Panc1 (cell line): ENCODE data around the gene ABCB8.

Experiments used
- CTCF ChIP-seq: fragments of 450-650 bp; IDR thresholded peaks from 2 replicates; pipeline ENCODE4 v1.5.1; 2017; ENCODE audit warnings: mild to moderate bottlenecking
- POLR2AphosphoS5 ChIP-seq: IDR thresholded peaks from 2 replicates; pipeline ENCODE4 v1.6.1; 2012; ENCODE audit warnings: mild to moderate bottlenecking, low read depth, low read length, moderate library complexity

DNA sequence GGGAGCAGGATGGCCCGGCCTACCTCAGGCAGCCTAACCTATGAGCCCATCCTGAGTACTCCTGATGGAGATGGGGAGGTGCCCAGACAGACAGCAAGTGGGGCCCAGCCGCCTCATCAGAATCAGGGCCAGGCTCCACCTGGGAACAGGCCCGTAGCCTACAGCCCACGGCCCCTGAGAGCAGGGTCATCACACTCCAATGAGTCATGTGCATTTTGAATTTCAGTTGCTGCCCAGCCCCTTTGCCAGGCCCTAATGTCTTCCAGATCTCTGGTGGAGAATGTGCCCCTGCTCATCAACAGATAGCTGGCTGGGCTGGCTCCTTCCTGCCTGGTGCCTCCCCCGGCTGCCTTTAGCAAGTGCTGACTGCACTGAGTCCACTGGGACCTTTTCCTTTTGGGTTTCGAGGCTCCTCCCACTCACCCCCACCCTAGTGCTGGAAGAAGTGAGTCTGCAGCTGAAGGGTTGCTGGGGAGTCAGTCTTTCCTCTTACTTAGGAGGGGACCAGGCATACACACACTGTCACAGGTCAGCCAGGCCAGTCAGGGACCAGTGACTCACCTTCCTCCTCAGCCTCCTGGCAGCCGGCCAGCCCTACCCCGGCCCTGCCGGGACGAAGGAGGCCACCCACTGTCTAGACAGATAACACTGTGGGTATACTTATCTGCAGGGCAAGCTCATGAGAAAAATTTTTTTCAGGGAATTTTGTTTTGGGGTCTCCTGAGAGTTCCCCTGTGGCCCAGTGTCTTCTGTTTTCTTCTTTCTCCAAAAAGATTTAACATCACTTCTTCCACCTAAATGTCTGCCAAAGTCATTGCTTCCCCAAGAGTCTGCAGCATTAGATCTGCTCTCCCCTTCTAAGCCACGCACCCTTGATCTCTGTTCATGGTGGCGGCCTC is 10.9 kb downstream of the ABCB8 start:
- TF ChIP-seq CTCF (no peak), POLR2AphosphoS5 (no peak; the same call in 1 of the 2 replicates)
